Stimulated activated CD4-positive, alpha-beta T cell treated with anti-CD3 and anti-CD28 coated beads, Interleukin-2, amount 100 ng/mL, for 48 hours (primary cell): ENCODE measurements around the gene CMKLR1.

Experiments used
- DNase-seq, 2 donors: peaks; one replicate each; pipeline ENCODE4 v3.0.0-alpha.2; 2020

The CMKLR1 gene

GRCh38 chr12:108360487-108360886 lies 21.4 kb upstream of the CMKLR1 start:
- DNase-seq, result no peak

- DNase-seq, result no peak
Observed at GRCh38 chr12:108360057-108360456, 20.9 kb upstream of the CMKLR1 start.

DNA sequence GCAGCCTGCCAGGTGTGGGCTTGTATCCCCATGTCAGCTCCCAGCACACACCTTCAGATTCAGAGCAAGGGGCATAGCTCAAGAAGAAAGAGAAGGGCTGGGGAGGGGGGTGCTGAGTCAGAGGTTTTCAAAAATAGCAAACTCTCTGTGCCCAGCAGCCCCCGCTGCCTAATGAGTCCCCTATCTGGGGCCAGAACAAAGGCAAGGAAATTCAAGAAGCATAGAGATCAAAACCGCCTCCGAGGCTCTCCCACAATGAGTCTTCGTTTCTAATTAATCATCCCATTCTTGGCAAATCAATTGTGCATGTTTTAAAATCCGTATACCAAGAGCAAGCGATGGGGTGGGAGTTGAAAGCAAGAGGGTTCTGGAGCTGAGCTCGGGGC lies 19.5 kb upstream of the CMKLR1 start:
- no peak for DNase-seq

- no peak for DNase-seq
Observed at GRCh38 chr12:108357834-108358579, 18.9 kb upstream of the CMKLR1 start.

- no peak for DNase-seq
Observed at GRCh38 chr12:108356835-108357806, 18.0 kb upstream of the CMKLR1 start.

DNA sequence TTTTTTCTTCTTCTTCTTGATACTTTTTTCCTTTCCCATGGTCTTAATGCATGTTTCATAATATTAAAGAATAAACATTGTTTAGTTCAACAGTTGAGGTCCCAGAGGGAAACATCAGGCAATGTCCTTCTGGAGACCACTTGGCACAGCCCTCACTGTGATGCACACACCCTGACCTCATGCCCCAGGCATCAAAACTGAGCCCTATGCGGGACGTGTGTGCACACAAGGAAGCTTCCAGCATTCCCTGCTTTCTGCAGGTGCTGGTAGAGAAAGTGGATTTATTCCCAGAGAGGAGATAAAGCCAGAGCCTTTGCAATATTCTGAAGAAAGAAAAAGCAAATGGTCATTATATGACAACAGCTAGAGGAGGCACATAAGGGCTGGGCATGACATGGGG lies 16.0 kb upstream of the CMKLR1 start:
- DNase-seq, result no peak

DNA sequence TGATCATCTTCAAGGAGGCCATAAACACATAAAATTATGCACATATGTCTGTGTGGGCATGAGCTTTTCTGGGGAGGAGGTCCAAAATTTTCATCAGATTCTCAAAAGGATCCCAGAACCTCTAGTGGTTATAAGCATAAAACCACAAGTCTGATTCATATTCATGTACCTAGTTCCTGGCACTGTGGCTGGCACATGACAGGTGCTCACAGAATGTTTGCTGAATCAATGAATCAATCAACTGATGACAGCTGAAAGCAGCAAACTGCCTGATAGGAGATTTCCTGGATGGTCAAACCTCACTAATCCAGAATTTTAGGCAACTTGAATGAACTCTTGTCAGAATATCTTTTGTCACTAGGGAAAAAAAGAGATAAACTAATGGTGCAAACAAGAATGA lies 13.5 kb upstream of the CMKLR1 start:
- DNase-seq, result no peak

GRCh38 chr12:108350511-108350910 lies 11.4 kb upstream of the CMKLR1 start:
- DNase-seq, result no peak

- DNase-seq, result no peak
Observed at GRCh38 chr12:108349278-108349688, 10.2 kb upstream of the CMKLR1 start.

GRCh38 chr12:108348842-108349241 lies 9.7 kb upstream of the CMKLR1 start:
- no peak for DNase-seq

GRCh38 chr12:108346727-108347710 lies 7.9 kb upstream of the CMKLR1 start:
- DNase-seq, result no peak

GRCh38 chr12:108345716-108346633 lies 6.9 kb upstream of the CMKLR1 start:
- DNase-seq, result no peak

DNA sequence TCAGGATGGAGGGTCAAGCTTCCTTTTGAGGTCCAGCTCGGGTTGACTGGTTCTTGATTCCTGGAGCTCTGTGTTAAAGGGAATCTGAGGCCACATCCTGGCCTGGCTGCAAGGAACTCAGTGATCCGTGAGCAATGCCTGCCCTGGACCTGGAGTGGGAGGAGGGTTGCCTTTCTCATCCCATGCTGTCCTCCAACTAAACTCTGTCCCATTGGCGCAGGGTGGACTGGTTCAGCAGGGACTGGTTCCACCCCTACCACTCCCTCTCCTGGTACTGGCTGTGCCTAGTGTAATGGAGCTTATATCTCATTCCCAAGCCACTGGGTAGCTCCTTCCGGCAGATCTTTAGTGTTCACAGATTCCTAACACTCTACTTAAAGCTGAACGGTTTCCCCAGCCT lies 3.9 kb upstream of the CMKLR1 start:
- no peak for DNase-seq

GRCh38 chr12:108341854-108342847 lies 3.0 kb upstream of the CMKLR1 start:
- no peak for DNase-seq

- DNase-seq, result no peak
Observed at GRCh38 chr12:108341356-108341755, 2.2 kb upstream of the CMKLR1 start.

DNA sequence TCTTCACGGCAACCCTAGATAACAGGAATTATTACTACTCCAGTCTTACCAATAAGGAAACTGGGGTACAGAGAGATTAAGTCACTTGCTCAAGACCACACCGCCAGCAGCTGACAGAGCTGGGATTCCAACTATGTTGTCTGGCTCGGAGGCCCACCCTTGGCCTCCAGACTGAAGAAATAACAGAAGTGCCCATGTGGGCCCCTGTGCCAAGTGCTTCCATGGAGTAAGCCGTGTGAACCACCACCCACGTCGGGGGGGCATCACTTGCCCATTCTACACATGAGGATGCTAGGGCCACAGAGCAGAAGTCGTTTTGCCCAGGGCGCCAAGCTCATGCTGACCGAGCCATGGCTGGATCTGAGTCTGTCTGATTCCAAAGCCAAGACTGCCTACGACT lies 926 bp upstream of the CMKLR1 start:
- no peak for DNase-seq

GRCh38 chr12:108337235-108338223 lies 1.6 kb downstream of the CMKLR1 start:
- no peak for DNase-seq

DNA sequence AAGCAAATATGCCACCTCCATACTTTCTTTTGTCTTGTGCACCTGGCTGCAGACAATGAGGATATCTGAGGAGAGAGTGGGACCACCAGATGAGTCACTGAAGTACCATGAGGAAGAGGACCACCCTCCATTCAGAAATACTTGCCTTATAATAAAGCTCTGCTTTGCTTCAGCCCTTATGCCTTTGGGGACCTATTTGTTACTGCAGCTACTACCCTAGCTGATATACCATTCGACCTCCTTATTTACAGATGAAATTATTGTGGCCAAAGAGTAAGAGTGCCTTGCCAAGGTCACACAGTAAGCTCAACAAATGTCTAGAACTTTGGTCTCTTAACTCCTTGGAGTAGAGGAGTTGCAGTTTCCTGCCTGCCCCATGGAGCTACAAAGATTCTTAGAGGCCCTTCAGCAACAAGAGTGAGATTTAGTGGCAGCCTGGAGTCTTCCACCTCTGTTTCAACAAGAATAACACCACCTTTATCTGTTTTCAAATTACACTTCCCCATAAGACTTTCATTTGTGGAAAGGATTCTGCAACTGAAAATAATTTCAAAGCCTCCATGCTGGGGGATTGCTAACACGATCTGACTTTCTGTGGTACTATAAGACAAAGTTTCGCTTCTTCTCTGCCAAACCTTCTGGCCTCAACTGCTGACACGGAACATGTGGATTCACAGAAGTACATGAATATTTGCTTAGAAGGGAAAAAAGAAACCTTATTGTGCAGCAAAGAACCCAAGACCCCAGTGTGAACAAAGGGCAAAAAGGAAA lies 3.6 kb downstream of the CMKLR1 start:
- no peak for DNase-seq
